Measurements from ENCODE around the gene IDE. TPM values are rescaled to one million over a fixed set of nuclear protein-coding genes. Genes with fewer than 3 reads are reported as not detected.

The IDE gene
- total and polyA plus RNA-seq, 2 of the 13 experiments (the other 11 are each of a cell fraction or from before 2014, with no cell fraction given): 16.1 to 52.1 TPM

DNA sequence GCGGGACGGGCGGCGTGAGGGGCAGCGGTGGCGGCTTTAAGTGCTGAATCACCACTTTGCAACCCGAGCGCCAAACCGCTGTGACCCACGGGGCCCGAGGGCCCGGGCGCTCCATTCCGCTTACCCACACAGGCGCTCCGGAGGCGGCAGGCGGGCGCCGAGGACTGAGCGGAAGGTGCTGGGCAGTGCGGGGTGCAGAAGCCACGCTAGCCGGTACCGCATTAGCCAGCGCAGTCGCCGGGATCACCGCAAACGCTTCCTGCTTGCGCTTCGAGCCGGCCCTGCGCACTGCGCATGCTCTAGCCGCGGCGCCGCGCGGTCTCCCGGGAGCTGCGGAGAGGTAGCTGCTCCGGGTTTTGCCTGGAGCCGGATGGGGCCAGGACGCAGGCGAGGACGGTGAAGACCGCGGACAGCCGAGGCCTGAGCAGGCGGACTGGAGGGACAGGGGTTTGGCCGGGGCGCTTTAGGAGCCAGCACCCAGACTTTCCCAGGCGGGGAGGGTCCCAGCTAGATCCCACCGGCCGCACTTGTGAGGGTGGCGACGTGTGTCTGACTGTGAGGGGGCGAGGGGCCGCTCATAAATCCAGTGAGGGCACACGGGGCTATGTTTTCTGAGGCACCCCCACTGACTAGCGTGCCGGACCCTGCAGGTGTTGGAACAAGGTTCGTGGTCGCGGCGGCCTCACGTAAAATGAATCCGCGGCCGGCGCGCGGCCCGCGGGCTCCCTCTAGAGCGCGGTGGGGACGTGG, at the start of gene IDE (continued):
- TF ChIP-seq THYN1 (CRISPR knock-in tag; IDR thresholded peaks at IDR 0.05; ENCODE audit: borderline replicate concordance, low read depth) (0 out of 2 replicates have a peak, but pooled peaks have one; percentile 4), TAF15 (IDR thresholded peaks at IDR 0.05; ENCODE audit: low read depth, low read length, poor library complexity, severe bottlenecking) (peak; percentile 29), KDM5B (CRISPR knock-in tag; IDR thresholded peaks at IDR 0.05; ENCODE audit: borderline replicate concordance) (peak; percentile 88), KDM2A (CRISPR knock-in tag; IDR thresholded peaks at IDR 0.05; ENCODE audit: borderline replicate concordance, low read depth) (peak; percentile 91), ZNF264 (CRISPR knock-in tag; IDR thresholded peaks at IDR 0.05) (peak; percentile 68), GATAD2A (CRISPR knock-in tag; IDR thresholded peaks at IDR 0.05) (peak; percentile 60; the same call in 1 of the 2 replicates), TARDBP (CRISPR knock-in tag; IDR thresholded peaks at IDR 0.05) (0 out of 2 replicates have a peak, but pooled peaks have one; percentile 6), PAWR (CRISPR knock-in tag; IDR thresholded peaks at IDR 0.05; ENCODE audit: borderline replicate concordance) (no peak; the same call in 1 of the 2 replicates), ZSCAN30 (CRISPR knock-in tag; IDR thresholded peaks at IDR 0.05) (0 out of 2 replicates have a peak, but pooled peaks have one; percentile 0), AKAP8 (CRISPR knock-in tag; IDR thresholded peaks at IDR 0.05) (no peak), ZNF317 (CRISPR knock-in tag; IDR thresholded peaks at IDR 0.05) (peak; percentile 77; the same call in 1 of the 2 replicates), ZNF660 (CRISPR knock-in tag; IDR thresholded peaks at IDR 0.05; ENCODE audit: borderline replicate concordance, low read depth) (0 out of 2 replicates have a peak, but pooled peaks have one; percentile 35), YEATS2 (CRISPR knock-in tag; IDR thresholded peaks at IDR 0.05; ENCODE audit: borderline replicate concordance) (peak; percentile 78), ZBTB3 (CRISPR knock-in tag; IDR thresholded peaks at IDR 0.05; ENCODE audit: borderline replicate concordance, low read depth) (no peak)
- TF ChIP-seq, protein P1, sequence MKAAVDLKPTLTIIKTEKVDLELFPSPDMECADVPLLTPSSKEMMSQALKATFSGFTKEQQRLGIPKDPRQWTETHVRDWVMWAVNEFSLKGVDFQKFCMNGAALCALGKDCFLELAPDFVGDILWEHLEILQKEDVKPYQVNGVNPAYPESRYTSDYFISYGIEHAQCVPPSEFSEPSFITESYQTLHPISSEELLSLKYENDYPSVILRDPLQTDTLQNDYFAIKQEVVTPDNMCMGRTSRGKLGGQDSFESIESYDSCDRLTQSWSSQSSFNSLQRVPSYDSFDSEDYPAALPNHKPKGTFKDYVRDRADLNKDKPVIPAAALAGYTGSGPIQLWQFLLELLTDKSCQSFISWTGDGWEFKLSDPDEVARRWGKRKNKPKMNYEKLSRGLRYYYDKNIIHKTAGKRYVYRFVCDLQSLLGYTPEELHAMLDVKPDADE (CRISPR knock-in tag; IDR thresholded peaks at IDR 0.05): no peak
- TF ChIP-seq, protein P2, sequence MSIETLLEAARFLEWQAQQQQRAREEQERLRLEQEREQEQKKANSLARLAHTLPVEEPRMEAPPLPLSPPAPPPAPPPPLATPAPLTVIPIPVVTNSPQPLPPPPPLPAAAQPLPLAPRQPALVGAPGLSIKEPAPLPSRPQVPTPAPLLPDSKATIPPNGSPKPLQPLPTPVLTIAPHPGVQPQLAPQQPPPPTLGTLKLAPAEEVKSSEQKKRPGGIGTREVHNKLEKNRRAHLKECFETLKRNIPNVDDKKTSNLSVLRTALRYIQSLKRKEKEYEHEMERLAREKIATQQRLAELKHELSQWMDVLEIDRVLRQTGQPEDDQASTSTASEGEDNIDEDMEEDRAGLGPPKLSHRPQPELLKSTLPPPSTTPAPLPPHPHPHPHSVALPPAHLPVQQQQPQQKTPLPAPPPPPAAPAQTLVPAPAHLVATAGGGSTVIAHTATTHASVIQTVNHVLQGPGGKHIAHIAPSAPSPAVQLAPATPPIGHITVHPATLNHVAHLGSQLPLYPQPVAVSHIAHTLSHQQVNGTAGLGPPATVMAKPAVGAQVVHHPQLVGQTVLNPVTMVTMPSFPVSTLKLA (IDR thresholded peaks at IDR 0.05): no peak
- TF ChIP-seq, protein P3, sequence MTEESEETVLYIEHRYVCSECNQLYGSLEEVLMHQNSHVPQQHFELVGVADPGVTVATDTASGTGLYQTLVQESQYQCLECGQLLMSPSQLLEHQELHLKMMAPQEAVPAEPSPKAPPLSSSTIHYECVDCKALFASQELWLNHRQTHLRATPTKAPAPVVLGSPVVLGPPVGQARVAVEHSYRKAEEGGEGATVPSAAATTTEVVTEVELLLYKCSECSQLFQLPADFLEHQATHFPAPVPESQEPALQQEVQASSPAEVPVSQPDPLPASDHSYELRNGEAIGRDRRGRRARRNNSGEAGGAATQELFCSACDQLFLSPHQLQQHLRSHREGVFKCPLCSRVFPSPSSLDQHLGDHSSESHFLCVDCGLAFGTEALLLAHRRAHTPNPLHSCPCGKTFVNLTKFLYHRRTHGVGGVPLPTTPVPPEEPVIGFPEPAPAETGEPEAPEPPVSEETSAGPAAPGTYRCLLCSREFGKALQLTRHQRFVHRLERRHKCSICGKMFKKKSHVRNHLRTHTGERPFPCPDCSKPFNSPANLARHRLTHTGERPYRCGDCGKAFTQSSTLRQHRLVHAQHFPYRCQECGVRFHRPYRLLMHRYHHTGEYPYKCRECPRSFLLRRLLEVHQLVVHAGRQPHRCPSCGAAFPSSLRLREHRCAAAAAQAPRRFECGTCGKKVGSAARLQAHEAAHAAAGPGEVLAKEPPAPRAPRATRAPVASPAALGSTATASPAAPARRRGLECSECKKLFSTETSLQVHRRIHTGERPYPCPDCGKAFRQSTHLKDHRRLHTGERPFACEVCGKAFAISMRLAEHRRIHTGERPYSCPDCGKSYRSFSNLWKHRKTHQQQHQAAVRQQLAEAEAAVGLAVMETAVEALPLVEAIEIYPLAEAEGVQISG (CRISPR knock-in tag; IDR thresholded peaks at IDR 0.05): peak; percentile 71
- TF ChIP-seq, protein P4, sequence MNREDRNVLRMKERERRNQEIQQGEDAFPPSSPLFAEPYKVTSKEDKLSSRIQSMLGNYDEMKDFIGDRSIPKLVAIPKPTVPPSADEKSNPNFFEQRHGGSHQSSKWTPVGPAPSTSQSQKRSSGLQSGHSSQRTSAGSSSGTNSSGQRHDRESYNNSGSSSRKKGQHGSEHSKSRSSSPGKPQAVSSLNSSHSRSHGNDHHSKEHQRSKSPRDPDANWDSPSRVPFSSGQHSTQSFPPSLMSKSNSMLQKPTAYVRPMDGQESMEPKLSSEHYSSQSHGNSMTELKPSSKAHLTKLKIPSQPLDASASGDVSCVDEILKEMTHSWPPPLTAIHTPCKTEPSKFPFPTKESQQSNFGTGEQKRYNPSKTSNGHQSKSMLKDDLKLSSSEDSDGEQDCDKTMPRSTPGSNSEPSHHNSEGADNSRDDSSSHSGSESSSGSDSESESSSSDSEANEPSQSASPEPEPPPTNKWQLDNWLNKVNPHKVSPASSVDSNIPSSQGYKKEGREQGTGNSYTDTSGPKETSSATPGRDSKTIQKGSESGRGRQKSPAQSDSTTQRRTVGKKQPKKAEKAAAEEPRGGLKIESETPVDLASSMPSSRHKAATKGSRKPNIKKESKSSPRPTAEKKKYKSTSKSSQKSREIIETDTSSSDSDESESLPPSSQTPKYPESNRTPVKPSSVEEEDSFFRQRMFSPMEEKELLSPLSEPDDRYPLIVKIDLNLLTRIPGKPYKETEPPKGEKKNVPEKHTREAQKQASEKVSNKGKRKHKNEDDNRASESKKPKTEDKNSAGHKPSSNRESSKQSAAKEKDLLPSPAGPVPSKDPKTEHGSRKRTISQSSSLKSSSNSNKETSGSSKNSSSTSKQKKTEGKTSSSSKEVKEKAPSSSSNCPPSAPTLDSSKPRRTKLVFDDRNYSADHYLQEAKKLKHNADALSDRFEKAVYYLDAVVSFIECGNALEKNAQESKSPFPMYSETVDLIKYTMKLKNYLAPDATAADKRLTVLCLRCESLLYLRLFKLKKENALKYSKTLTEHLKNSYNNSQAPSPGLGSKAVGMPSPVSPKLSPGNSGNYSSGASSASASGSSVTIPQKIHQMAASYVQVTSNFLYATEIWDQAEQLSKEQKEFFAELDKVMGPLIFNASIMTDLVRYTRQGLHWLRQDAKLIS (CRISPR knock-in tag; IDR thresholded peaks at IDR 0.05): no peak
- TF ChIP-seq, protein P5, sequence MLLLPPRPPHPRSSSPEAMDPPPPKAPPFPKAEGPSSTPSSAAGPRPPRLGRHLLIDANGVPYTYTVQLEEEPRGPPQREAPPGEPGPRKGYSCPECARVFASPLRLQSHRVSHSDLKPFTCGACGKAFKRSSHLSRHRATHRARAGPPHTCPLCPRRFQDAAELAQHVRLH (CRISPR knock-in tag; IDR thresholded peaks at IDR 0.05; ENCODE audit: borderline replicate concordance, low read depth): peak; percentile 80

Data from HepG2 (cell line).